Measurements from ENCODE around the gene PERM1.

Gene PERM1

DNA sequence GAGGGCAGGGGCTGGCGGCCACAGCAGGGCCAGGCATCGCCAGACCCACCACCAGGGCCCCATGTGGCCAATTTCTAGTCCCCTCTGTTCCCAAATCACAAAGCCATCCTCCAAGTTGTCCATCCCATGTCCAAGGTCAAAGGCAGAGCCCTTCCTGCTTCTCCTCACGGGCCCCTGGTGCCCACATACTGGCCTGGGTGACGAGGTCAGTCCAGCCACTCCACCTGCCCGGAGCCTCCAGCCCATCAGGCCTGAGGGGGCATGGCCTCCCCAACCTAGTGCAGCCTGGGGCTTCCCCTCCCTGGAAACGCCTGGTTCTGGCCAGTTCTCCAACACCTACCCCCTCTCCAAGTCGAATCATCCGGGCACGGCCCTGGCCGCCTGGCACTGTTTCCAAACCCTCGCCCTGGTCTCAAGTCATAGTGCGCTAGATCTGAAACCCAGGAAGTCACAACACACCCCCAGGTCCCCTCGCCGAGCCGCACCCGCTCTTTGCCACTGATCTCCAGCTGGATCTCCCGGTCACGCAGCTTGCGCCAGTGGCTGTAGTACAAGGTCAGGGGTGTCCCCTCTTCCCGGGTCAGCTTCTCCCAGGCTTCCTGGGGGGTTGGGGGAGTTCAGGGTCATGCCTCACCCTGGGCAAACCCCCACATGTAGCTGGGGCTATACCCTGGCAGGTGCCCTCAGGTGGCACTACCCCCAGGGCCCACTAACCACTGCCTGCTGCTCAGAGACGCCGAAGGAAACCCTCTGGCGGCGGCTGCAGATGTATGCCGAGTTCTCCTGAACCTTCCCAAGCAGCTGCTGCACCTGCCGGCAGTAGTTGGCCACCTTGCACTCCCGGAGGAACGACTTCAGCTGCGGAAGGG lies 36.0 kb downstream of the PERM1 start:
- DNase-seq, result no peak

DNA sequence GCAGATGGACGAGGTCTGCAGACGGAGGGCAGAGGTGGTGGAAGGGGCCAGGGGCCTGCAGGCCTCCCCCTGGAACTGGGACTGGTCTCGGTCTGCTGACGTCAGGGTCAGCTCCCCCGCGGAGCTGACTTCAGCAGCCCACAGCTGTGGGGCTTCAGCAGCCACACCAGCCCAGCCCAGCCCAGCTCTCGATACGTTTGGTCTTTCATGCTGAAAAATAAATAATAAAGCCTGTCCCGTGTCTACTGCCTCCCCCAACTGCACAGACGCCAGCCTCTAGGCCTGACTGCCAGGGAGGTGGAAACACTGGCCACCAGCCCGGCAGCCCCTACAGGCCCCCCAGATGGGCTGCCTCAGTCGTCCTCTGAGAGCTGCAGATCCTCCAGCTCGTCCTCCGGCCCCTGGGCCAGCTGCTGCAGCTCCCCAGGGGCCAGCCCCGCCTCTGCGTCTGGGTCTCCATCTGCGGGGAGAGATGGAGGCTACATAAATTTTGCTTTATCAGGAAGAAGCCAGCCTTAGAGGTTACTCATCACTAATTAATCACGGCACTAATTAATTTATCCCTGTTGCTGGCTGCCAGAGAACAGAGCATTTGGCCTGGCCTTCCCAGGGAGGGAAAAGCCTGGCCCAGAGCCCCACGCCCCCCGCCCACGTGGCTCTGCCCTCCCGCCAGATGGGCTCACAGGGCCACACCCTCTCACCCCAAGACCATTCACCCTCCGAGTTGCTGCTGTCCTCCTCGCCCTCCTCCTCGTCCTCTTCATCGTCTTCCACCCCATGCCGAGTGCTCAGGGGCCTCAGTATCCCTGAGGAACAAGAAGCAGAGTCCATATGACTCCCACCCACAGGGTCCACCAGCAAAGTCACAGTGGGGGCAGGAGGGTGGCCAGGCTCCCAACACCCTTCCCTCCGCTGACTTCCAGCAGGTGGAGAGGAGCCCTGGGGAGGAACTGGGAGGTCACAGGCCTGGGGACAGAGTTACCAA lies 37.3 kb downstream of the PERM1 start:
- DNase-seq, result no peak

DNA sequence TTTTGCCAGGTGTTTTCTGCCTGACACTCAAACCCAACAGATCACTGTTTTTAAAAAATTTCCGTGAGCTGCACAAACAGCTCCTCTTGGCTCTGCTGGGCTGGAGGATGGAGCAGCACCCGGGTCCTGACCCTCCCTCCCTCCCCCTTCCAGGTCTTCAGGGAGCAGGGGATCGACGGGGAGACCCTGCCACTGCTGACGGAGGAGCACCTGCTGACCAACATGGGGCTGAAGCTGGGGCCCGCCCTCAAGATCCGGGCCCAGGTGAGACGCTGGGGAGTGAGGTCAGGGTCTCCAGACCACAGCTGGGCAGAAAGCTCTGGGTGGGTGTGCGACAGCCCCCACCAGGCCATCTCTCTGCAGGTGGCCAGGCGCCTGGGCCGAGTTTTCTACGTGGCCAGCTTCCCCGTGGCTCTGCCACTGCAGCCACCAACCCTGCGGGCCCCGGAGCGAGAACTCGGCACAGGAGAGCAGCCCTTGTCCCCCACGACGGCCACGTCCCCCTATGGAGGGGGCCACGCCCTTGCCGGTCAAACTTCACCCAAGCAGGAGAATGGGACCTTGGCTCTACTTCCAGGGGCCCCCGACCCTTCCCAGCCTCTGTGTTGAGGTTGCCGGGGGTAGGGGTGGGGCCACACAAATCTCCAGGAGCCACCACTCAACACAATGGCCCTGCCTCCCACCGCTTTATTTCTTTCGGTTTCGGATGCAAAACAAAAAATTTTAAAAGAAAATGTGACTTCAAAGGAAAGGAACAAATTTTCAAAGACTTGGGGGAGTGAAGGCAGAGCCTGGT lies 38.1 kb downstream of the PERM1 start:
- DNase-seq, result no peak

DNA sequence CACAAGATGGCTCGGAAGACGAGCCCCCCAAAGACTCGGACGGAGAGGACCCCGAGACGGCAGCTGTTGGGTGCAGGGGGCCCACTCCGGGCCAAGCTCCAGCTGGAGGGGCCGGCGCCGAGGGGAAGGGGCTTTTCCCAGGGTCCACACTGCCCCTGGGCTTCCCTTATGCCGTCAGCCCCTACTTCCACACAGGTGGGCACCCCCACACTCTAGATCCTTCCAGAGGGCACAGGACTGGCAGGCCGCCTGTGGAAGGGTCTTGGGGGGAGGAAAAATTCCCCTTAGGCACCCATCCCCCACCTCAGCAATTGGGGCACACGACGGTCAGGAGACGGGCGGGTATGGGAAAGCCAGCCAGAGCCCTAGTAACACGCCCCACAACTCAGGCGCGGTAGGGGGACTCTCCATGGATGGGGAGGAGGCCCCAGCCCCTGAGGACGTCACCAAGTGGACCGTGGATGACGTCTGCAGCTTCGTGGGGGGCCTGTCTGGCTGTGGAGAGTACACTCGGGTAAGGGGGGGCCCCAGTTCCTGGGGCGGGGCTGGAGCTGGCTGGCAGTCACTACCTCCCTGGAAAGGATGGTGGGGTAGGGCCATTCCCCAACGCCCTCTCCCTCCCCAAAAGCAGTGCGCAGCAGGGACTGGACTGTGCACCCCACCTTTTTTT lies 38.9 kb downstream of the PERM1 start:
- DNase-seq, result no peak

DNA sequence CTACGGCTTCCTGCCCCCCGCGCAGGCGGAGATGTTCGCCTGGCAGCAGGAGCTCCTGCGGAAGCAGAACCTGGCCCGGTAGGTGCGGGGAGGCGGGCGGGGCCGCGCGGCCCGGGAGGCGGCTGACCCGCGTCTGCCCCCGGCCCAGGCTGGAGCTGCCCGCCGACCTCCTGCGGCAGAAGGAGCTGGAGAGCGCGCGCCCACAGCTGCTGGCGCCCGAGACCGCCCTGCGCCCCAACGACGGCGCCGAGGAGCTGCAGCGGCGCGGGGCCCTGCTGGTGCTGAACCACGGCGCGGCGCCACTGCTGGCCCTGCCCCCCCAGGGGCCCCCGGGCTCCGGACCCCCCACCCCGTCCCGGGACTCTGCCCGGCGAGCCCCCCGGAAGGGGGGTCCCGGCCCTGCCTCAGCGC lies 39.5 kb downstream of the PERM1 start:
- DNase-seq, result no peak

DNA sequence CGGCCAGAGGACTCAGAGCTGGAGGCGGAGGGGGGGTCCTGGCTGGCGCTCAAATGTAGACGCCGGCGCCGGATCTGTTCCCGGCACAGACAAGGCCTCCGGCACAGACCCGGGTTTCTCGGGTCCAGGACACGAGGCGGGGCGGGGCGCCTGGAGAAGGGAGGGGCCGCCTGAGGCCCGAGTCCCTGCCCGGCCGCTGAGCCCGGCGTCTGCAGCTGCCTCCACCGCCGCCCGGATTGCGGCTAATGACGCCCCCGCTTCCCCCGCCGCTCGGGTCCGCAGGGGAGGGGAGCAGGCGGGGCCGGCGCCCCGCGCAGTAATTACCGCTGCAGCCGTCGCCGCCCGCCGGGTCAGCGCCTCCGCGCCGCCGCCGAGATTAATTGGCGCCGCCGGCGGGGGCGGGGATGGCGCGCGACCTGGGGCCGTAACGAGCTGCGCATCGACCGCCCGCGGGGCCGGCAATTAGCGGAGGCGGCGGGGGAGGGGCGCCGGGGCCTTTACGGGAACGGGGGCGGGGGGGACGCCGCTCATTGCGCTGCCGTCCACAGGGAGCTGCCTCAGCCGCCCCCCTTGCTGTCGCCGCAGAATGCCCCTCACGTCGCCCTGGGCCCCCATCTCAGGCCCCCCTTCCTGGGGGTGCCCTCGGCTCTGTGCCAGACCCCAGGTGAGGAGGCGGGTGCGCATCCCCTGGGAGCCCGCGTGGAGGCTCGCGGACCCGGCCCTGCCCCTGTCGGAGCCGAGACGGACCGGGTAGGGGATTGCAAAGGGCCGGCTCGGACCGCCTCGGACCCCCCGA lies 40.1 kb downstream of the PERM1 start:
- DNase-seq, result no peak

DNA sequence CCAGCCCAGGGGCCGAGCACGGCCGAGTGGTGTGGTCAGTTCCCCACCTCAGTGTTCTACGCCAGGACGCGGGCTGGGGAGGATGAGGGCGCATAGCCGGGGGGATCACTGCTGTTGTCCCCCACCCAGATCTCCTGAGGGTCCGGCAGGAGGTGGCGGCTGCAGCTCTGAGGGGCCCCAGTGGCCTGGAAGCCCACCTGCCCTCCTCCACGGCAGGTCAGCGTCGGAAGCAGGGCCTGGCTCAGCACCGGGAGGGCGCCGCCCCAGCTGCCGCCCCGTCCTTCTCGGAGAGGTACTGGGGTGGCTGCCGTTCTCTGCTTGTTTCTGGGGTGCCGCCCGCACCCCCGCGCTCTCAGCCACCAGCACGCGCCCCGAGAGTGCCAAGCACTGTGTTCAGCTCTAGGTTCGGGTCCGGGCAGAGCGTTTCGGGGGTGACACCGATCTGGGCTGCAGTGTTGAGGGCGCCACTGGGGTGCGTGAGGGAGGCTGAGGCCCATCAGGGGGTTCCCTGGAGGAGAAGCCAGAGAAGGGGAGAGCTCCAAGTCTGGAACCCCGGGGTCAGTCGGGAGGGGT lies 40.8 kb downstream of the PERM1 start:
- no peak for DNase-seq

DNA sequence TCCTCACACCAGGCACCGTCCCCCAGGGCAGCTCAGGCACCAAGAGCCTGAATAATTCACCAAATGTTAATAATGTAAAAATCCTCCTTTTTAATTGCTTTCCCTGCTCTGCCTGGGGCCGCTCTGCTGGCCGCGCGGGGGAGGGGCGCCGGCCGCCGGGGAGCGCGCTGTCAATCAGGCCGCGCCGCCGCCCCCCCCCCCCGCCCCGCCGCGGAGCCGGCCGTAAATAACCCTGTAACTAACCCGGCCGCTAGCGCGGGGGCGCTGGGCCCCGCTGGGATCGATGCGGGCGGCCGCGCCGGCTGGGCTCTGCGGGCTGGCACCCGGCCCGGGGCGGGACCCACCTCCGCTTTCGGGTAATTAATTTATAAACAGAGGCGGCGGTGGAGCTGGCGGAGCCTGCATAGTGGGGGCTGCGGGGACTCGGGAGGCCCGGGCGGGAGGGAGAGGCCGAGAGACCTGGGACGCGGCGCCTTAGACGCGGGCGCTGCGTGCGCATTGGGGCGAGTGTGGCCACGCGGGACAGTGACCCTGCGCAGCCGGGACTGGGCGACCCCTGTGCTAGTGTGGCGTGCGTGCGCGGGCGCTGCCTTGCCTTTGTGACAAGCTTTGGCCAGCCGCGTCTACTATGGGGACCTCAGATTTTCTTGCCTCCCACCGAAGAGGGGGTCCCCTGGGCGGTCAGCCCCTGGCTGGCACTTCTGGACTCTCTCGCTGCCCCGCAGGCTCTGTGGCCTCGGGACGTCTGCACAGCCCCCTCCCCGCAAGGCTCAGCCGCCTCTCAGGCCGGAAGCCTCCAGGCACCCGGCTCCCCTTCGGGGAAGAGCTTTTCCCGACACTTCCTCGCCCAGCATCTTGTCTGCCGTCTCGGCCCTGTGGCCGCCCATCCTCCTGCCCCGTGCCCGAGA lies 41.5 kb downstream of the PERM1 start:
- DNase-seq, result peak; percentile 73

DNA sequence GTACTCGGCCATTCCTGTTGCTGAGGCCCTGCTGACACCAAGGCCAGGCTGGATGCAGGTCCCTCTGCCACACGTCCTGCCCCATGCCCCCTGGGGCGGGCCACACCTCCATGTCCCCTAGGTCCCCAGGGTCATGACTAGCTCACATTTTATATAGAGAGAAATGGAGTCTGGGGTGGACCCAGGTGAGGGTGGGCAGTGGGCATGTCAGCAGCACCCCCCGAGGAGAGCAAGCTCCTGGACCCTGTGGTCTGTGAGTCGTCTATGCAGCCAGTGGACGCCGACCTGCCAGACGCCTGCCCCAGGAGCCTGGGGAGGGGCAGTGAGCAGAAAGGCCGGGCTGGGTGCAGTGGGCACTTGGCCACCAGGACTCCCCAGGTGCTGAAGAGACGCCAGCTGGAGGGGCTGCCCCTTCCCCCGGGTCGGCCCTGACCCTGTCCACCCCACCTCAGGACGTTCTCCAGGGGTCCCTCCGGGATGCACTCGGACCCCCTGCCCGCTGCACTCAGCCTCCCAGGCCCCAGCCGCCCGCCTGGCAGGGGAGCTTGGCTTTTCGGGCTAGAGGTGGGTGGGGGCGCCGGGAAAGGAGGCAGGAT lies 42.3 kb downstream of the PERM1 start:
- DNase-seq, result no peak

DNA sequence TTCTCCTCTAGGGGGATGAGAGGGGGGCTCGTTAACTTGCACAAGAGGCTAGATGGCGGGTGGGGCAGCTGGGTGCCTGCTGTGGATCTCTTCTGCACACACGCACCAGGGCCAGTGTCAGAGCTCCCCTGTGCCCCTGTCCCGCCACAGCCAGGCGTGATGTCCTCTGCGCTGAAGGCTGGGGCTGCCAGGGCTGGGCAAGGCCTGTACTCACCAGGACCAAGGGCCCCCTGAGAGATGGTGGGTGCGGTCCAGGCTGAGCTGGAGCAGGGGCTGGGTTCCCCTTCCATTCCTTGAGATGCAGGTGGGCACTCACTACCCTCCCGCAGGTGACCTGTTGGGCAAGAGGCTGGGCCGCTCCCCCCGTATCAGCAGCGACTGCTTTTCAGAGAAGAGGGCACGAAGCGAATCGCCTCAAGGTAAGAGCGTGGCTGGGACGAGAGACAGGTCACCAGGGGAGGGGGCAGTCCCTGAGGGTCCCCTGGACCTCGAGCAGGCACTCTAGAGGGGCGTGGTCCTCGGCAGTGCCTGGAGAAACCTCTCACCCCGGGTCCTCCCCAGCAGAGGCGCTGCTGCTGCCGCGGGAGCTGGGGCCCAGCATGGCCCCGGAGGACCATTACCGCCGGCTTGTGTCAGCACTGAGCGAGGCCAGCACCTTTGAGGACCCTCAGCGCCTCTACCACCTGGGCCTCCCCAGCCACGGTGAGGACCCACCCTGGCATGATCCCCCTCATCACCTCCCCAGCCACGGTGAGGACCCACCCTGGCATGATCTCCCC lies 43.0 kb downstream of the PERM1 start:
- no peak for DNase-seq

DNA sequence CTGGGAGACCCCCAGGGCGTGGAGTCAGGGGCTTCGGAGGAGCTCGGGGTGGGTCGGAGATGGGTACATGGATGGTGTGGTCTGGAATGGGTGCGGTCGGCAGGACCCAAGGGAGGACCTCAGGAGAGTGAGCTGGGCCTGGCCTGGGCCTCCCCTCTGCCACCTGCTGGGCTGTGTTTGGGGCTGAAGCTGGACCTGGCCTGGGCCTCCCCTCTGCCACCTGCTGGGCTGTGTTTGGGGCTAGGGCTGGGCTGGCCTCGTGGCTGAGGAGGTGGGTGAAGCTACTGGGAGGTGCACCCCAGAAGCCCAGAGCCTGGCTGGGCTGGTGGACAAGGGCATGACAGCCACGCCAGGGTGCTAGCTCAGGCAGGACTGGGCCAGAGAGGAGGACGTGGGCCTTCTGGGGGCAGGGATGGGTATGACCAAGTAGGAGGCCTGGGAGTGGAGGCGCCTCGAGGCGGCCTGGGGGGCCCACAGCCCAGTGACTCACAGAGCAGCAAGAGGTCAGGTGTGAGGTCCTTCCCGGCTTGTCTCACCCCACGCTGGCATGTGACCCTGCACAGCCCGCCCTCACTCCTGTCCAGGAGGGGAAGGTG lies 43.7 kb downstream of the PERM1 start:
- DNase-seq, result no peak

DNA sequence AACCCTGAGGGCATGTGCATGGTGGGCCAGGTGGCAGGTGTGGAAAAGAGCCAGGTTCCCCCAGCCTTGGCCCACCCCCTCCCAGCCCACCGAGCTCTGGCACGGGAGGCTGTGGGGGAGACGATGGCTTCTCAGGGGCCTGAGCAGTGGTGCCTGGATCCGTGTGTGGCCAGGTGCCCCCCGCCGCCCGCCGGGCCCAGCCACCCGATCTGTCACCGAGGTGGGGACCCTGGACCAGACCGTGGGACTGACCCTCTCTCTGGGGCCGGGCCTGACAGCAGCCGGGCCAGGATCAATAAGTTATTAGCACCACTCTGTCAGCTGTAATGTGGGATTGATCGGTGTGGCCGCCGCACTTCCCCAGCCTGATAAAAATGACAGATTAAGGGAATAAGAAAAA lies 44.4 kb downstream of the PERM1 start:
- no peak for DNase-seq

DNA sequence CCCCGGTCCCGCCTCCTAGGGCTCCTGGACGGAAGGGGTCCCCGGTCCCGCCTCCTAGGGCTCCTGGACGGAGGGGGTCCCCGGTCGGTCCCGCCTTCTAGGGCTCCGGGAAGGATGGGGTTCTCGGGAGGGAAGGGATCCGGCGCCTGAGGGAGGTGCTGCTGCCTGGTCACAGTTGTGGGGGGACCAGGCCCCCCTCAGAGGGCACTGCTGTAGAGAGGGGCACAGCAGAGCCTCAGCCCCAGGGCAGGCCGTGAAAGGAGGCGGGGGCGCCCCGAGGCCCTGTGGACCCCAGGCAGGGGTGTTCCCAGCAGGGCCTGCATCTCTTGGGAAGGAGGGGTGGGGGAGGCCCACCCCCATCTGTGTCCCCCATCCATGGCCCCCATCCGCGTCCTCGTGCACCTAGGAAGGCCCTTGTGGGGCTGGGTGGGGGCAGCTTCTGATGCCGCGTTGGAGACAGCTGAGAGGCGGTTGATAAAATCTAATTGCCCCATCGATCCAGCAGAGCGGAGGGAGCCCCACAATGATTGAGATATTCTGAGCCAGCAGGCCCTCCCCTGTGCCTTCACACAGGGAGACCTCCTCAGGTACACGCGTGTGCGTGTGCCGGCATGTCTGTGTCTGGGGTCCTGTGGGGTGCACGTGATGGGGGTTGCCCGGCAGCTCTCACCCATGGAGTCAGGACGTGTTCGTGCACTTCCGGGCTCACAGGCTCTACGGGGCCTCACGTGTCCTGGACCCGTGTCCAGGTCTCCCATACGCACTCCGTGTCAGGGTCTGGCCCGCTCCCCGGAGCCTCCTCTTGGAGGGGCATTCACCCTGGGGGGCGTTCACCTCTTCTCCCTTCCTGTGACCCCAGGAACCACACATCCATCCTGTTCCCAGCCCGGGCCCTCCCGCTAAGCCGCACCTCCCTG lies 45.3 kb downstream of the PERM1 start:
- DNase-seq, result no peak

DNA sequence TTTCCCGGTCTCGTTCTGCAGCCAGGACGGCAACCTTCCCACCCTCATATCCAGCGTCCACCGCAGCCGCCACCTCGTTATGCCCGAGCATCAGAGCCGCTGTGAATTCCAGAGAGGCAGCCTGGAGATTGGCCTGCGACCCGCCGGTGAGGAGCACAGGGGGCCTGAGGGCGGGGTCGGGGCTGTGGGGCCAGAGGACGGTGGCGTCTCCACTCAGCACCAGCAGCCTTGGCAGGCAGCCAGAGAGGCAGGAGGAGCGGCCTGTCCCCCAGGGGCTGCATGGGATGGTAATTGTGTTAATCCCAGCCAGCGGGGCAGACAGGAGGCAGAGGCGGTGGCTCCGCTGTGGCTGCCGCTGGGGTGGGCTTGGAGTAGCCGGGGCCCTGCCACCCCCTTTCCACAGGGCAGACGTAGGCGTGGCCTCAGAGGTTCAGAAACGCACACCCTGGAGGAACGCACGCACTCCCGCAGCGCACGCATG lies 46.1 kb downstream of the PERM1 start:
- DNase-seq, result no peak

DNA sequence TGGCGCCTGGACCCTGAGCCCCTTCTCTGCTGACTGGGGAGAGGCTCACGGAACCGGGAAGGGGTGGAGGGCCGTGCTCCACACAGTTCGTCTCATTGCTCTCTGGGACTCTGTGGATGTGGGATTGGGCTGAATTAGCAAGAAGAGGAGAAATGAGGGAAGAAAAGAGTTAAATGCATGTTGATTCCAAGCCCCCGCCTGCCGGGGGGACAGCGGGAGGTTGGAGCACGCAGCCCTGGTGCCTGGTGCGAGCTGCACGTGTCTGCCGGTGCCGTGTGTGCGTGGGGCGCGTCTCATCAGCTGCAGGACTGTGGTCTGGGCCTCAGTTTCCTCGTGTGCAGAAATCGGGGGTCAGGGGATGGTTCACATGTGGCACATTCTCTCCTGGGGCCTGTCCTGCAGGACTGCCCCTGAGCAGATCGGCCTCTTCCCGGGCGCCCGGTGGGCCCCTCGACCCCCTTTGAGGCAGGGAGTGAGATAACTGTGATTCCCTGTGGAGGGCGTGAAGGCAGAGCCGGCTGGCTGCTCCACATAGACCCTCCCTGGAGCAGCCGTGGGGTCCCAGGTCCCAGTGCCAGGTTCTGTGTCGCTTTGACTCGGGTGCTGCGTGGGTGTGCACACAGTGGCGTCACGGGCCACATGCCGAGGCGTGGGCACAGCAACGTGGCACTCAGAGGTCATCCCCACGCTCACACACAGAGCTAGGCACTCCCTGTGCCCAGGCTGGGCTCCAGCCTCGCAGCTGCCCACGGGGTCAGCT lies 46.7 kb downstream of the PERM1 start:
- no peak for DNase-seq

DNA sequence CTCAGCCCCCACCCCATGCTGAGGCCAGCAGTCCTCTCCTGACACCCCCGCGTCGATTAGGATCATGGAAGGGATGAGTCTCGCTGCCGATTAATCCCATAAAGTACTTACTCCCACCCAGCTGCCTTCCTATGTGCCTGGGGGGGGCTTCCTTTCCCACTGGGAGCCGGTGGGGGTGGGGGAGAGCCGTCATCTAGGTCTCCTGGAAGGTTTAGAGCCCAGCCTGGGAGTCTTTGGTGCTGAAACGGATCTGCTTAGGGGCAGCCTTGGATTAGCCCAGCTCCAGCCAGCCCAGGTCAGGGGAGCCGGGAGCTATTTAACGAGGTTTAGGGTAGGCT lies 48.3 kb downstream of the PERM1 start:
- DNase-seq, result no peak
